ENCODE measurements around the gene AADAT. TPM values are rescaled to one million over a fixed set of nuclear protein-coding genes. Genes with fewer than 3 reads are reported as not detected.
A peak's percentile ranks its signal among the peaks of the same experiment; 100 is the strongest.

AADAT gene
- total RNA-seq, 1 donor from 2014 or later: not detected

GRCh38 chr4:170035845-170036244, 53.9 kb downstream of the AADAT start:
- Mint-ChIP-seq H3K27me3 (peaks cover 9% of the 10 kb centered on the region), H3K4me3 (no peak overlapping the region), H3K4me1 (no peaks in the 10 kb centered on the region), H3K36me3 (ENCODE audit: low read depth) (no peaks in the 10 kb centered on the region), H3K9me3 (no peaks in the 10 kb centered on the region), H3K27ac (no peak overlapping the region)
- intact Hi-C loops (cut with micrococcal nuclease): no loop called here
- no peak for DNase-seq

- Mint-ChIP-seq H3K27me3 (peaks cover 13% of the 10 kb centered on the region), H3K4me3 (no peak overlapping the region), H3K36me3 (ENCODE audit: low read depth) (no peaks in the 10 kb centered on the region), H3K9me3 (no peaks in the 10 kb centered on the region), H3K4me1 (no peaks in the 10 kb centered on the region), H3K27ac (no peak overlapping the region)
- no peak for DNase-seq
- intact Hi-C loops (cut with micrococcal nuclease): no loop called here
Measured at GRCh38 chr4:170035231-170035630, 54.5 kb downstream of the AADAT start.

GRCh38 chr4:170033999-170034398, 55.8 kb downstream of the AADAT start:
- intact Hi-C loops (cut with micrococcal nuclease): no loop called here
- Mint-ChIP-seq H3K4me3 (no peak overlapping the region), H3K4me1 (no peaks in the 10 kb centered on the region)

GRCh38 chr4:170030121-170030520, 59.6 kb downstream of the AADAT start:
- Mint-ChIP-seq H3K27ac (no peak overlapping the region), H3K36me3 (ENCODE audit: low read depth) (no peaks in the 10 kb centered on the region), H3K4me3 (no peak overlapping the region), H3K4me1 (peaks cover 10% of the 10 kb centered on the region), H3K9me3 (peaks cover 8% of the 10 kb centered on the region), H3K27me3 (peaks cover 43% of the 10 kb centered on the region)
- DNase-seq: no peak
- intact Hi-C loops (cut with micrococcal nuclease): no loop called here

More at GRCh38 chr4:170033999-170034398, 55.8 kb downstream of the AADAT start:
- peaks cover 18% of the 10 kb centered on the region for H3K27me3 Mint-ChIP-seq
- no peak for DNase-seq
- H3K27ac Mint-ChIP-seq: no peak overlapping the region
- H3K9me3 Mint-ChIP-seq: no peaks in the 10 kb centered on the region
- H3K36me3 Mint-ChIP-seq (ENCODE audit: low read depth): no peaks in the 10 kb centered on the region

GRCh38 chr4:170027181-170027829, 62.5 kb downstream of the AADAT start:
- peaks cover 10% of the 10 kb centered on the region for H3K4me1 Mint-ChIP-seq
- peak; percentile 96 for DNase-seq
- H3K27me3 Mint-ChIP-seq: peaks cover 67% of the 10 kb centered on the region
- H3K4me3 Mint-ChIP-seq: peak overlapping the region; percentile 89
- peak overlapping the region; percentile 76 for H3K27ac Mint-ChIP-seq
- peaks cover 8% of the 10 kb centered on the region for H3K9me3 Mint-ChIP-seq
- no peaks in the 10 kb centered on the region for H3K36me3 Mint-ChIP-seq (ENCODE audit: low read depth)
- intact Hi-C loops (cut with micrococcal nuclease): loop anchor here (1.0 kb wide), 1 partner anchor 415 kb away; the partner anchor contains the start of gene NEK1

- Mint-ChIP-seq H3K36me3 (ENCODE audit: low read depth) (no peaks in the 10 kb centered on the region), H3K4me3 (peak within 1 kb of the TSS; percentile 89), H3K27ac (peak within 1 kb of the TSS; percentile 76), H3K9me3 (peaks cover 8% of the 10 kb centered on the region), H3K27me3 (peaks cover 66% of the 10 kb centered on the region), H3K4me1 (peaks cover 10% of the 10 kb centered on the region)
- intact Hi-C loops (cut with micrococcal nuclease): loop anchor here (1.0 kb wide), 4 partner anchors 269 to 1016 kb away; partner anchors contain the start of genes CBR4, HPF1 and NEK1
- DNase-seq: peak; percentile 95
Measured at GRCh38 chr4:170026253-170027021, 63.3 kb downstream of the AADAT start, which contains the start of gene MFAP3L. Gene MFAP3L (minus strand): TSS chr4:170026395. CDS start chr4:170005877, 20,518 bp downstream.

- Mint-ChIP-seq H3K27me3 (peaks cover 68% of the 10 kb centered on the region), H3K36me3 (ENCODE audit: low read depth) (no peaks in the 10 kb centered on the region), H3K9me3 (peaks cover 8% of the 10 kb centered on the region), H3K27ac (no peak overlapping the region), H3K4me3 (peak overlapping the region; percentile 74), H3K4me1 (peaks cover 10% of the 10 kb centered on the region)
- intact Hi-C loops (cut with micrococcal nuclease): loop anchor here (1.0 kb wide), 3 partner anchors 268 to 1015 kb away; partner anchors contain the start of genes CBR4 and HPF1
- DNase-seq: peak; percentile 61
Measured at GRCh38 chr4:170025523-170026252, 64.1 kb downstream of the AADAT start.

- Mint-ChIP-seq H3K4me3 (no peak overlapping the region), H3K27ac (no peak overlapping the region), H3K36me3 (ENCODE audit: low read depth) (no peaks in the 10 kb centered on the region), H3K9me3 (peaks cover under 1% of the 10 kb centered on the region), H3K27me3 (peaks cover 44% of the 10 kb centered on the region), H3K4me1 (peaks cover 4% of the 10 kb centered on the region)
- DNase-seq: no peak
- intact Hi-C loops (cut with micrococcal nuclease): no loop called here
Measured at GRCh38 chr4:170022211-170022610, 67.5 kb downstream of the AADAT start.

GRCh38 chr4:170017252-170017651, 72.5 kb downstream of the AADAT start:
- no peak for DNase-seq
- Mint-ChIP-seq H3K27me3 (peaks cover 9% of the 10 kb centered on the region), H3K9me3 (no peaks in the 10 kb centered on the region), H3K27ac (no peak overlapping the region), H3K4me1 (no peaks in the 10 kb centered on the region), H3K36me3 (ENCODE audit: low read depth) (no peaks in the 10 kb centered on the region), H3K4me3 (no peak overlapping the region)
- intact Hi-C loops (cut with micrococcal nuclease): no loop called here

- H3K27me3 Mint-ChIP-seq: no peaks in the 10 kb centered on the region
- no peak overlapping the region for H3K4me3 Mint-ChIP-seq
- no peak for DNase-seq
Measured at GRCh38 chr4:170015285-170015684, 74.5 kb downstream of the AADAT start.

GRCh38 chr4:170014359-170015011, 75.3 kb downstream of the AADAT start:
- Mint-ChIP-seq H3K9me3 (no peaks in the 10 kb centered on the region), H3K4me1 (no peaks in the 10 kb centered on the region), H3K27me3 (no peaks in the 10 kb centered on the region), H3K27ac (no peak overlapping the region), H3K36me3 (ENCODE audit: low read depth) (no peaks in the 10 kb centered on the region), H3K4me3 (no peak overlapping the region)
- intact Hi-C loops (cut with micrococcal nuclease): no loop called here
- DNase-seq: no peak

More at GRCh38 chr4:170015285-170015684, 74.5 kb downstream of the AADAT start:
- Mint-ChIP-seq H3K4me1 (no peaks in the 10 kb centered on the region), H3K27ac (no peak overlapping the region), H3K36me3 (ENCODE audit: low read depth) (no peaks in the 10 kb centered on the region), H3K9me3 (no peaks in the 10 kb centered on the region)
- intact Hi-C loops (cut with micrococcal nuclease): no loop called here

- intact Hi-C loops (cut with micrococcal nuclease): no loop called here
Measured at GRCh38 chr4:170012629-170012958, 77.2 kb downstream of the AADAT start.

GRCh38 chr4:170011921-170012628, 77.7 kb downstream of the AADAT start:
- no peak overlapping the region for H3K4me3 Mint-ChIP-seq
- intact Hi-C loops (cut with micrococcal nuclease): no loop called here
- no peaks in the 10 kb centered on the region for H3K27me3 Mint-ChIP-seq

More at GRCh38 chr4:170012629-170012958, 77.2 kb downstream of the AADAT start:
- DNase-seq: no peak
- no peak overlapping the region for H3K27ac Mint-ChIP-seq
- H3K4me3 Mint-ChIP-seq: no peak overlapping the region
- H3K27me3 Mint-ChIP-seq: no peaks in the 10 kb centered on the region
- peaks cover 4% of the 10 kb centered on the region for H3K4me1 Mint-ChIP-seq
- H3K36me3 Mint-ChIP-seq (ENCODE audit: low read depth): no peaks in the 10 kb centered on the region
- no peaks in the 10 kb centered on the region for H3K9me3 Mint-ChIP-seq

More at GRCh38 chr4:170011921-170012628, 77.7 kb downstream of the AADAT start:
- H3K9me3 Mint-ChIP-seq: no peaks in the 10 kb centered on the region
- no peaks in the 10 kb centered on the region for H3K36me3 Mint-ChIP-seq (ENCODE audit: low read depth)
- no peak overlapping the region for H3K27ac Mint-ChIP-seq
- DNase-seq: no peak
- peaks cover 4% of the 10 kb centered on the region for H3K4me1 Mint-ChIP-seq
